K562 (cell line): ENCODE results near the gene CHD2. TPM values are rescaled to one million over a fixed set of nuclear protein-coding genes. Genes with fewer than 3 reads are reported as not detected.
A peak's percentile ranks its signal among the peaks of the same experiment; 100 is the strongest.

Experiments
- CHD7 ChIP-seq: fragments of 200-600 bp; sonication (generic); IDR thresholded peaks from one replicate; pipeline ENCODE4 v1.6.1; 2012; ENCODE audit warnings: mild to moderate bottlenecking, low read depth, low read length, inconsistent platforms
- CXXC5 ChIP-seq: fragments of 250-450 bp; sonication (Bioruptor Pico); IDR thresholded peaks from 2 replicates; pipeline ENCODE4 v1.8.0; 2022; ENCODE audit warnings: inconsistent platforms, mild to moderate bottlenecking, moderate library complexity
- ELF1 ChIP-seq: fragments of 200-800 bp; sonication (Bioruptor generic); IDR thresholded peaks from 2 replicates; pipeline ENCODE4 v1.6.1; 2016; ENCODE audit warnings: missing genetic modification characterization, missing compliant biosample characterization
- FUS ChIP-seq: fragments of 200-400 bp; formaldehyde crosslinking; optimal IDR thresholded peaks from 2 replicates; pipeline ENCODE3; 2017; ENCODE audit warnings: low read depth, low read length
- GATAD2B ChIP-seq: fragments of 450-650 bp; IDR thresholded peaks from 2 replicates; pipeline ENCODE4 v1.6.1; 2017; ENCODE audit warnings: mild to moderate bottlenecking, borderline replicate concordance
- MEF2D ChIP-seq: conservative IDR thresholded peaks from 2 replicates; pipeline ENCODE4 v1.6.1; 2016; ENCODE audit warnings: low read depth, missing genetic modification characterization, missing compliant biosample characterization
- NR2C2 ChIP-seq, 2 experiments: fragments of 200-800 bp in 1 of 2; sonication (Bioruptor generic) in 1 of 2; sonication (generic) in 1 of 2; formaldehyde crosslinking in 1 of 2; IDR thresholded peaks; 2 replicates each; pipeline versions ENCODE4 v1.6.1 to v1.8.0; 2016 to 2022; ENCODE audit warnings: mild to moderate bottlenecking in 1 of 2, missing compliant biosample characterization in 1 of 2, missing genetic modification characterization in 1 of 2, missing genetic modification reagents in 1 of 2
- TBP ChIP-seq: optimal IDR thresholded peaks from 2 replicates; pipeline ENCODE3; 2011; ENCODE audit warnings: low read depth, low read length, improper control_type of control experiment
- ZFP91 ChIP-seq: sonication (generic); formaldehyde crosslinking; IDR thresholded peaks from 2 replicates; pipeline ENCODE4 v1.8.0; 2022; ENCODE audit warnings: mild to moderate bottlenecking, missing genetic modification reagents
- polyA plus RNA-seq, 8 experiments: library from polyadenylated mRNA; depleted of rRNA in 4 of 8; stranded (reverse) in 5 of 8; unstranded in 3 of 8; fragments of >200 nt; fragmentation: Nextera tagmentation in 2 of 8; fragmentation: Illumina TruSeq in 1 of 8; extraction: Ambion mirVana in 2 of 8; extraction: Trizol in 1 of 8; gene quantifications; 2 replicates each; pipeline versions ENCODE4 v1.2.1 to v1.2.3, GENCODE V29; 2011 to 2014; ENCODE audit warnings: inconsistent platforms in 1 of 8, missing spikeins in 1 of 8
- total RNA-seq, 7 experiments: library from RNA; depleted of rRNA in 6 of 7; stranded (reverse); fragments of >200 nt in 6 of 7; fragmentation: Illumina TruSeq in 2 of 7; extraction: Trizol in 2 of 7; gene quantifications; 2 replicates each; pipeline versions ENCODE4 v1.2.1 to v1.2.3, GENCODE V29; 2011 to 2021; ENCODE audit warnings: low replicate concordance in 1 of 7
- TF ChIP-seq, protein P1 (sequence below): sonication (generic); IDR thresholded peaks from 2 replicates; pipeline ENCODE4 v1.6.1; 2016
- TF ChIP-seq, protein P2 (sequence below): sonication (generic); formaldehyde crosslinking; IDR thresholded peaks from 2 replicates; pipeline ENCODE4 v1.8.1; 2022; ENCODE audit warnings: missing genetic modification reagents

Gene CHD2
- total and polyA plus RNA-seq, 9 of the 15 experiments (the other 6 are each of a cell fraction or from before 2014, with no cell fraction given) = 38.9 to 70.8 (median 56.2) TPM

DNA sequence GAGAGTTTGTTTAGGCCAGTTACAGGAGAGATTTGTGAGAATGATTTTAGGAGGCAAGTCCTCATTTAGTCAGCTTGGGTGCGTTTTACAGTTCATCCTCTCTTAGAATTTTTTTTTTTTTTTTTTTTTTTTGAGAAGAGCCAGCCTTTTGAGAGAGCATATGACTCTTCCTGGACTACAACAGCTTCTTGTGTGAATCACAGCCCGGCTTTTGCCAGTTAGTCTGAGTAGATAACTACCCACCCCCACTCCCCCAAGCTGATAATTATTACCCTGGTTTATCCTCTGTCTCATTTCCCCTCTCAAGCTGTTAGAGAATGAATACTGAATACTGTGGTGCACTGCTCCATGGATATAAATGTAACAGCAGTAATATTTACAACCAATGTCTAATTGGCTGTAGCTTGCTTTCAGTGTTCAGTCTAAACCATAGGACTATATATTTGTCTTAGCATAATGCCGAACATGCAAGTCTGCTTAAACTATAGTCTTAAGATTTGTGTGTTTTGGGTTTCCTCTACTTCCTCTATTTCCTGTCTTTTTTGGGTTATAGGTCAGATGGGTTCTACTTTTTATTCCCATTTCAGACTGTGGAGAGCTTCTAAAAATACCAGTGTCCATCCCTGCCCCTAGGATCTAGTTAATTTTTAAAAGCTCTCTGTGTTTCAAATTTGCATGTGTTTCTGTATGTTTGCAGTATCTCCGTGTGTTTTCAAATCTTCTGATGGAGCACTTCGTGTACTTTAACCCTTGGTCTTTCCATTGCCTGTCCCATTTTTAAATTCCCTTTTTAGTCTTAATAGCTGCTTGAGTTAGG, 8.0 kb downstream of the CHD2 start (continued):
- TF ChIP-seq CXXC5 (CRISPR knock-in tag) = no peak
- TF ChIP-seq FUS = no peak
- TF ChIP-seq CHD7 = no peak
- TF ChIP-seq, protein P1, sequence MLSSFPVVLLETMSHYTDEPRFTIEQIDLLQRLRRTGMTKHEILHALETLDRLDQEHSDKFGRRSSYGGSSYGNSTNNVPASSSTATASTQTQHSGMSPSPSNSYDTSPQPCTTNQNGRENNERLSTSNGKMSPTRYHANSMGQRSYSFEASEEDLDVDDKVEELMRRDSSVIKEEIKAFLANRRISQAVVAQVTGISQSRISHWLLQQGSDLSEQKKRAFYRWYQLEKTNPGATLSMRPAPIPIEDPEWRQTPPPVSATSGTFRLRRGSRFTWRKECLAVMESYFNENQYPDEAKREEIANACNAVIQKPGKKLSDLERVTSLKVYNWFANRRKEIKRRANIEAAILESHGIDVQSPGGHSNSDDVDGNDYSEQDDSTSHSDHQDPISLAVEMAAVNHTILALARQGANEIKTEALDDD = peak; percentile 97
- no peak for TF ChIP-seq NR2C2 (CRISPR knock-in tag; IDR thresholded peaks at IDR 0.05)
- TF ChIP-seq NR2C2 (tag; IDR thresholded peaks at IDR 0.05) = 0 out of 2 replicates have a peak, but pooled peaks have one; percentile 15
- no peak for TF ChIP-seq ELF1 (tag)
- no peak for TF ChIP-seq ZFP91 (CRISPR knock-in tag)
- TF ChIP-seq TBP = no peak
- no peak for TF ChIP-seq GATAD2B
- TF ChIP-seq MEF2D = no peak
- TF ChIP-seq, protein P2, sequence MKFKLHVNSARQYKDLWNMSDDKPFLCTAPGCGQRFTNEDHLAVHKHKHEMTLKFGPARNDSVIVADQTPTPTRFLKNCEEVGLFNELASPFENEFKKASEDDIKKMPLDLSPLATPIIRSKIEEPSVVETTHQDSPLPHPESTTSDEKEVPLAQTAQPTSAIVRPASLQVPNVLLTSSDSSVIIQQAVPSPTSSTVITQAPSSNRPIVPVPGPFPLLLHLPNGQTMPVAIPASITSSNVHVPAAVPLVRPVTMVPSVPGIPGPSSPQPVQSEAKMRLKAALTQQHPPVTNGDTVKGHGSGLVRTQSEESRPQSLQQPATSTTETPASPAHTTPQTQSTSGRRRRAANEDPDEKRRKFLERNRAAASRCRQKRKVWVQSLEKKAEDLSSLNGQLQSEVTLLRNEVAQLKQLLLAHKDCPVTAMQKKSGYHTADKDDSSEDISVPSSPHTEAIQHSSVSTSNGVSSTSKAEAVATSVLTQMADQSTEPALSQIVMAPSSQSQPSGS (CRISPR knock-in tag) = no peak
